ENCODE results near the gene PLCB2.

PLCB2 gene

DNA sequence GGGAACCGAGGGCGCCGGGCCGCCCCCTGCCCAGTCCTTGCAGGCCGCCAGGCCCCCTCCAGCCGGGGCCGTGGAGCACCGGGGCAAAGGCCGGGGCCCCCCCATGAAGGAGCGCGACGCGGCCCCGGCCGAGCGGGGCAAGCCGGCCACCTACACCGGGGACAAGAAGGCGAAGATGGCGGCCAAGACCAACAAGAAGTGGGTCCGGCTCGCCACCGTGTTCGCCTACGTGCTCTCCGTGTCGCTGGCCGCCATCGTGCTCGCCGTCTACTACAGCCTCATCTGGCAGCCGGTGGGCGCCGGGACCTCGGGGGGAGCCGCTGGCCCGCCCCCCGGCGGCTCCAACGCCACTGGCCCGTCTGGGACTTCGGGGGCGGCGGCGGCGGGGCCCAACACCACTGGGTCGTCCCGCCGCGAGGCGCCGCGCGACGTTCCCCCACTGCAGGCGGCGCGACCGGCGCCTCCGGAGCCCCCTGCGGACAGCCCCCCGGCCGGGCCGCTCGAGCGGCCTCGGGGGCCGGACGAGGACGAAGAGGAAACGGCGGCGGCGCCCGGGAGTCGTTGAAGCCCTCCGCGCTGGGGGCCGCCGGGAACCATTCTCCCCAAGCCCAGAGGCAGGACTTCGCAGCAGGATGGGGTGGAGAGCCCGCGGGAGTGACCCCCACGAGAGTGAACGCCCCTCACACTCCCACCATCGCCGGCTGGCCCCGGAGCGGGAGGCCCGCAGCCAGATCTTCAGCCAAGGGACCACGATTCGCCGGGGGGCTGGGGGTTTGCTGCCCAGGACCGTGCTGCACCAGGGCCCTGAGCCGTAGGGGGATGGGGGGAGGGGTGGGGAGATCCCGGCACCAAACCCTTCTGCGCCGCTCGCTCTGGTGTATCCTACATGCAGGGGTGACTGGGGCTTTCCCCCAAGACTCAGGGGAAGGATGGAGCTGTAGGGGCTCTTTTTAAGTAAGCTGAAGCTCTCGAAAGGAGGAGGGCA, 16.5 kb upstream of the PLCB2 start:
- peak overlapping the region; percentile 75 to 77 for H3K4me3 ChIP-seq (replicated peaks in 1 of 2; ENCODE audit: low read depth in 2 of 2, low read length in 2 of 2)
- DNase-seq (ENCODE audit: low read depth in 2 of 2) = no peak
- TF ChIP-seq, protein P1, sequence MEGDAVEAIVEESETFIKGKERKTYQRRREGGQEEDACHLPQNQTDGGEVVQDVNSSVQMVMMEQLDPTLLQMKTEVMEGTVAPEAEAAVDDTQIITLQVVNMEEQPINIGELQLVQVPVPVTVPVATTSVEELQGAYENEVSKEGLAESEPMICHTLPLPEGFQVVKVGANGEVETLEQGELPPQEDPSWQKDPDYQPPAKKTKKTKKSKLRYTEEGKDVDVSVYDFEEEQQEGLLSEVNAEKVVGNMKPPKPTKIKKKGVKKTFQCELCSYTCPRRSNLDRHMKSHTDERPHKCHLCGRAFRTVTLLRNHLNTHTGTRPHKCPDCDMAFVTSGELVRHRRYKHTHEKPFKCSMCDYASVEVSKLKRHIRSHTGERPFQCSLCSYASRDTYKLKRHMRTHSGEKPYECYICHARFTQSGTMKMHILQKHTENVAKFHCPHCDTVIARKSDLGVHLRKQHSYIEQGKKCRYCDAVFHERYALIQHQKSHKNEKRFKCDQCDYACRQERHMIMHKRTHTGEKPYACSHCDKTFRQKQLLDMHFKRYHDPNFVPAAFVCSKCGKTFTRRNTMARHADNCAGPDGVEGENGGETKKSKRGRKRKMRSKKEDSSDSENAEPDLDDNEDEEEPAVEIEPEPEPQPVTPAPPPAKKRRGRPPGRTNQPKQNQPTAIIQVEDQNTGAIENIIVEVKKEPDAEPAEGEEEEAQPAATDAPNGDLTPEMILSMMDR (IDR thresholded peaks at IDR 0.05; ENCODE audit: low read depth, low read length) = no peak

- peak; percentile 93 to 98 for DNase-seq (ENCODE audit: low read depth in 2 of 2)
- H3K4me3 ChIP-seq (replicated peaks in 1 of 2; ENCODE audit: low read depth in 2 of 2, low read length in 2 of 2) = peak within 1 kb of the TSS; percentile 75 to 77
- TF ChIP-seq, protein P1 (IDR thresholded peaks at IDR 0.05; ENCODE audit: low read depth, low read length) = peak; percentile 54
Observed at GRCh38 chr15:40323239-40323952, 15.7 kb upstream of the PLCB2 start, which contains the start of gene INAFM2. TSS of gene INAFM2 (plus strand) at chr15:40323692. CDS start at chr15:40324056, 364 bp downstream.

GRCh38 chr15:40322531-40323238, 14.9 kb upstream of the PLCB2 start:
- TF ChIP-seq, protein P1 (IDR thresholded peaks at IDR 0.05; ENCODE audit: low read depth, low read length) = no peak
- H3K4me3 ChIP-seq (replicated peaks in 1 of 2; ENCODE audit: low read depth in 2 of 2, low read length in 2 of 2) = peak overlapping the region; percentile 19 to 77
- DNase-seq (ENCODE audit: low read depth in 2 of 2) = peak in 1 of 2 donors; percentile 49

GRCh38 chr15:40320931-40321371, 13.2 kb upstream of the PLCB2 start:
- DNase-seq (ENCODE audit: low read depth in 2 of 2) = peak; percentile 76 to 82
- H3K4me3 ChIP-seq (replicated peaks in 1 of 2; ENCODE audit: low read depth in 2 of 2, low read length in 2 of 2) = no peak overlapping the region

GRCh38 chr15:40320409-40320808, 12.7 kb upstream of the PLCB2 start:
- DNase-seq (ENCODE audit: low read depth in 2 of 2) = no peak
- no peak overlapping the region for H3K4me3 ChIP-seq (replicated peaks in 1 of 2; ENCODE audit: low read depth in 2 of 2, low read length in 2 of 2)

More at GRCh38 chr15:40320931-40321371, 13.2 kb upstream of the PLCB2 start:
- TF ChIP-seq, protein P1 (IDR thresholded peaks at IDR 0.05; ENCODE audit: low read depth, low read length) = peak; percentile 91

More at GRCh38 chr15:40320409-40320808, 12.7 kb upstream of the PLCB2 start:
- TF ChIP-seq, protein P1 (IDR thresholded peaks at IDR 0.05; ENCODE audit: low read depth, low read length) = no peak

Measured in cardiac fibroblast (primary cell).